ENCODE data around the gene TMTC2. TPM values are rescaled to one million over a fixed set of nuclear protein-coding genes. Genes with fewer than 3 reads are reported as not detected.

The TMTC2 gene
- total RNA-seq, 1 donor from 2014 or later, result 3.4 TPM

GRCh38 chr12:83179999-83180398 lies 493.3 kb downstream of the TMTC2 start:
- H3K27ac ChIP-seq (replicated peaks), result no peak overlapping the region
- intact Hi-C loops (cut with micrococcal nuclease), result no loop called here
- H3K27me3 ChIP-seq (ENCODE audit: low read depth), result no peaks in the 10 kb centered on the region
- no peak overlapping the region for H3K4me3 ChIP-seq
- no peaks in the 10 kb centered on the region for H3K4me1 ChIP-seq
- no peaks in the 10 kb centered on the region for H3K36me3 ChIP-seq
- no peak for DNase-seq
- no peaks in the 10 kb centered on the region for H3K9me3 ChIP-seq (replicated peaks)
- TF ChIP-seq CTCF (IDR thresholded peaks at IDR 0.05; ENCODE audit: borderline replicate concordance), result no peak

- Histone ChIP-seq H3K27me3 (ENCODE audit: low read depth) (no peaks in the 10 kb centered on the region), H3K4me1 (no peaks in the 10 kb centered on the region), H3K36me3 (no peaks in the 10 kb centered on the region), H3K9me3 (replicated peaks) (no peaks in the 10 kb centered on the region), H3K4me3 (no peak overlapping the region), H3K27ac (replicated peaks) (no peak overlapping the region)
- TF ChIP-seq CTCF (IDR thresholded peaks at IDR 0.05; ENCODE audit: borderline replicate concordance), result no peak
- intact Hi-C loops (cut with micrococcal nuclease), result no loop called here
- no peak for DNase-seq
These were observed 494.4 kb downstream of the TMTC2 start for GRCh38 chr12:83181074-83181473.

- Histone ChIP-seq H3K4me3 (no peak overlapping the region), H3K36me3 (no peaks in the 10 kb centered on the region), H3K9me3 (replicated peaks) (no peaks in the 10 kb centered on the region), H3K27me3 (ENCODE audit: low read depth) (no peaks in the 10 kb centered on the region), H3K4me1 (no peaks in the 10 kb centered on the region), H3K27ac (replicated peaks) (no peak overlapping the region)
- intact Hi-C loops (cut with micrococcal nuclease), result no loop called here
- no peak for DNase-seq
- TF ChIP-seq CTCF (IDR thresholded peaks at IDR 0.05; ENCODE audit: borderline replicate concordance), result no peak
These were observed 496.4 kb downstream of the TMTC2 start for GRCh38 chr12:83183132-83183531.

All from left ventricle myocardium inferior (tissue), 1 donor.